Subcutaneous abdominal adipose tissue (tissue), 5 donors: Measurements from ENCODE around the gene SP4.

Source experiments
- H3K27ac ChIP-seq: one replicate; pipeline ENCODE4 v1.7.0; 2013; ENCODE audit warnings: low read depth, mild to moderate bottlenecking, inconsistent platforms, low read length, moderate library complexity
- H3K27me3 ChIP-seq, 5 donors: one replicate each; pipeline ENCODE4 v1.7.0; 2013; ENCODE audit warnings: low read length in 5 of 5, inconsistent platforms in 1 of 5; ENCODE audit not compliant: control insufficient read depth in 5 of 5, insufficient read depth in 4 of 5
- H3K36me3 ChIP-seq, 5 donors: one replicate each; pipeline ENCODE4 v1.7.0; 2013; ENCODE audit warnings: low read length in 5 of 5; ENCODE audit not compliant: control insufficient read depth in 5 of 5, insufficient read depth in 5 of 5
- H3K4me1 ChIP-seq, 5 donors: one replicate each; pipeline ENCODE4 v1.7.0; 2013; ENCODE audit warnings: low read length in 5 of 5, mild to moderate bottlenecking in 3 of 5, moderate library complexity in 1 of 5; ENCODE audit not compliant: control insufficient read depth in 5 of 5, insufficient read depth in 5 of 5
- H3K4me3 ChIP-seq, 5 donors: one replicate each; pipeline ENCODE4 v1.7.0; 2013; ENCODE audit warnings: low read length in 5 of 5, low read depth in 1 of 5
- H3K9ac ChIP-seq, 5 donors: one replicate each; pipeline ENCODE4 v1.7.0; 2013; ENCODE audit warnings: low read length in 5 of 5, mild to moderate bottlenecking in 4 of 5, moderate library complexity in 3 of 5
- H3K9me3 ChIP-seq, 5 donors: one replicate each; pipeline ENCODE4 v1.7.0; 2013; ENCODE audit warnings: low read length in 5 of 5; ENCODE audit not compliant: control insufficient read depth in 5 of 5
- donor health status: healthy.
- donor health status: healthy.
- donor health status: healthy.
- donor health status: healthy.
- donor health status: healthy.

Gene SP4

GRCh38 chr7:21427871-21428658, at the start of gene SP4:
Gene SP4, plus strand, starts transcription at chr7:21428083. Its CDS starts 169 bp downstream, at chr7:21428252.
- Histone ChIP-seq H3K36me3 (peaks cover 0 to 4% (median 0%) of the 10 kb centered on the region in 5 donors), H3K27ac (peak within 1 kb of the TSS; percentile 97), H3K27me3 (no peaks in the 10 kb centered on the region), H3K4me3 (peak within 1 kb of the TSS; percentile 73 to 91 (median 86)), H3K4me1 (peaks cover 3 to 24% (median 15%) of the 10 kb centered on the region in 5 donors), H3K9me3 (no peaks in the 10 kb centered on the region), H3K9ac (peak within 1 kb of the TSS; percentile 63 to 98 (median 77))

DNA sequence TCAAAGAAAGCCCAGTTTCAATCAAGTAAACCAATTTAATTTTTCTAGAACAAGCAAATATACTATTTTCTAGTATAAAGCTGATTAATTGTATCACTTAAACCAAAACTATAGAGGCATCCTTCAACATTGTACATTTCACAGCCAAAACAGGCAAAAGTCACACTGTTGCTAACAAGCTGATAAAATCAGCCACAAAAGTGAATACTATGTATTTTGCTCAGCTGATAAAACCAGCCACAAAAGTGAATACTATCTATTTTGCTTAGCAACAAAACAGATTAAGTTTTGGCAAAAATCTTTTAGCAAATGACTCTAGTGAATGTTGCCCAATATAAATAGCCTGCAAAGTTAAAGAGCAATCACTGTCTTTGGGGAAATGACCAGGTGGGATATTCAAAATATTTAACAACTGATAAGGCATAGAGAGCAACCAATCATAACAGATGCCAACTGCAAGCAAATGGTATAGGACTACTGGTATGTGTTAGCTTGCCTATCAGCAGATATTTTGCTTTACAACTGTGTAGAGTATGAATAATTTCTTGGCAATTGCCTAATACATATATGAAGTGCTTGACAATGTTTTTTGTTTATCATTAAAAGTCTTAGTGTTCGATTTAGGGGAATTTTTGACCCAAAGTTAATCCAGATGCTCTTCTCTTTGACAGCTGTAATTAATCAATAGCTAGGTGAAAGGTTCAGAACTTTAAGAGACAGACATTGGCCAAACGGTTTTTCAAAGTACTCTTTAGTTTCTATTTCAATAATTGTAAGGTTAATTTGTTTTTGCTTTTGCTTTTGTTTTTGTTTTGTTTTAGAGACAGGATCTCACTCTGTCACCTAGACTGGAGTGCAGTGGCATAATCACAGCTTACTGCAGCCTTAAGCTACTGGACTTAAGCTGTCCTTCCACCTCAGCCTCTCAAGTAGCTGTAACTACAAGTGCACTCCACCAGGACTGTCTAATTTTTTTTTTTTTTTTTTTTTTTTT, 44.4 kb upstream of the SP4 start:
- Histone ChIP-seq H3K4me1 (no peaks in the 10 kb centered on the region), H3K9me3 (no peaks in the 10 kb centered on the region), H3K9ac (no peak overlapping the region), H3K36me3 (no peaks in the 10 kb centered on the region), H3K27ac (no peak overlapping the region), H3K27me3 (no peaks in the 10 kb centered on the region), H3K4me3 (no peak overlapping the region)

- H3K27ac ChIP-seq: no peak overlapping the region
- H3K4me3 ChIP-seq: no peak overlapping the region
- no peaks in the 10 kb centered on the region for H3K9me3 ChIP-seq
- H3K27me3 ChIP-seq: no peaks in the 10 kb centered on the region
- H3K36me3 ChIP-seq: no peaks in the 10 kb centered on the region
- no peaks in the 10 kb centered on the region for H3K4me1 ChIP-seq
- no peak overlapping the region for H3K9ac ChIP-seq
These were observed 33.9 kb upstream of the SP4 start for GRCh38 chr7:21393937-21394336.

DNA sequence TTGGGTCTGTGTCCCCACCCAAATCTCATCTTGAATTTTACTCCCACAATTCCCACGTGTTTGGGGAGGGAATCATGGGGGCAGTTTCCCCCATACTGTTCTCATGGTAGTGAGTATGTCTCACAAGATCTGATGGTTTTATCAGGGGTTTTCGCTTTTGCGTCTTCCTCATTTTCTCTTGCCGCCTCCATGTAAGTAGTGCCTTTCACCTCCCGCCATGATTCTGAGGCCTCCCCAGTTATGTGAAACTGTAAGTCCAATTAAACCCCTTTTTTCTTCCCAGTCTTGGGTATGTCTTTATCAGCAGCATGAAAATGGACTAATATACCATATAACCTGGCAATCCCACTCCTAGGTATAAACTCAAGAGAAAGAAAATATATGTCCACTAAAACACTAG, 25.9 kb upstream of the SP4 start:
- Histone ChIP-seq H3K27ac (no peak overlapping the region), H3K27me3 (no peaks in the 10 kb centered on the region), H3K9me3 (no peaks in the 10 kb centered on the region), H3K9ac (no peak overlapping the region), H3K4me3 (no peak overlapping the region), H3K4me1 (no peaks in the 10 kb centered on the region), H3K36me3 (no peaks in the 10 kb centered on the region)

- Histone ChIP-seq H3K27ac (no peak overlapping the region), H3K4me3 (no peak overlapping the region), H3K27me3 (no peaks in the 10 kb centered on the region), H3K9me3 (no peaks in the 10 kb centered on the region), H3K4me1 (no peaks in the 10 kb centered on the region), H3K36me3 (no peaks in the 10 kb centered on the region), H3K9ac (no peak overlapping the region)
These were observed 19.9 kb upstream of the SP4 start for GRCh38 chr7:21407796-21408480.

GRCh38 chr7:21408481-21408820, 19.4 kb upstream of the SP4 start:
- Histone ChIP-seq H3K4me1 (no peaks in the 10 kb centered on the region), H3K36me3 (no peaks in the 10 kb centered on the region), H3K27ac (no peak overlapping the region), H3K27me3 (no peaks in the 10 kb centered on the region), H3K9me3 (no peaks in the 10 kb centered on the region), H3K4me3 (no peak overlapping the region), H3K9ac (no peak overlapping the region)

DNA sequence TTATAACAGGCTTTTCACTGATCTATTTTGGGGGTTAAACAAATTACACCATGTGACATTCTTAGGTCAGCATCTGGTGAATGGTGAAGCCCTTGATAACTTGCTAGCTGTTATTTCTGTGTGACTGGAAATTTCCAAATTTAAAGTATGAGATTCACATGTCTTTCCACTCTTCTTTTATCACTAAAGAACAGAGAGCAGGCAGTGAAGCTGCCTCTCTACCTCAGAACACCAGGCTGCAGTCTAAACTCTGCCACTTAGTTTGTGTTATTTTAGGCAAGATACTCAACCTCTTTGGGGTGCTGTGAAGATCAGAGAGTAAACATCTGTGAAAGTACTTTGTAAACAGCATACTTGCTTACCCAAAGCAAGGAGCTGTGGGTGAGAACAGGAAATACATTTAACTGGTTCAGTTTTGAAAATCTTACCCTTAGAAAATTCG, 15.5 kb upstream of the SP4 start:
- Histone ChIP-seq H3K27me3 (no peaks in the 10 kb centered on the region), H3K4me3 (no peak overlapping the region), H3K9me3 (no peaks in the 10 kb centered on the region), H3K4me1 (no peaks in the 10 kb centered on the region), H3K27ac (no peak overlapping the region), H3K9ac (no peak overlapping the region), H3K36me3 (no peaks in the 10 kb centered on the region)

GRCh38 chr7:21412957-21413356, 14.9 kb upstream of the SP4 start:
- H3K9me3 ChIP-seq: no peaks in the 10 kb centered on the region
- H3K9ac ChIP-seq: no peak overlapping the region
- H3K36me3 ChIP-seq: no peaks in the 10 kb centered on the region
- no peaks in the 10 kb centered on the region for H3K27me3 ChIP-seq
- H3K4me1 ChIP-seq: no peaks in the 10 kb centered on the region
- H3K4me3 ChIP-seq: no peak overlapping the region
- H3K27ac ChIP-seq: no peak overlapping the region

DNA sequence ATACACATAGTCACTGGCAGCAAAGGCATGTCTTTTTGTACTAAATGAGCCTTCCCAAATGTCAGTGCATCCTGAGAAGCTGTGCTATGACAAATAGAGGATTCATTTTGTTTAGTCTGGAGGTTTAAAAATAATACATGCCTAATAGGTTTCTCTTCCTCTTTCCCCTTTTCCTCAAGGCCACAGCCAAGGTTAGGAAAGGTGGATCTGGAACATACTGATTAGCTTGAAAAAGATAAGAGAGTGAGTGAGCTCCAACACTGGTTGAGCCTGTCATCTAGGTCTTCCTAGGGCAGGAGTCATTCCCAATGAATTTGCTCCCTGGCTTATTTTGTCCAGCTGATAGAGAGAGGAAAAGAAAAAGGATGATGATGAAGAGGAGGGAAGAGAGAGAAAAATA, 14.4 kb upstream of the SP4 start:
- Histone ChIP-seq H3K9ac (no peak overlapping the region), H3K4me3 (no peak overlapping the region), H3K9me3 (no peaks in the 10 kb centered on the region), H3K36me3 (no peaks in the 10 kb centered on the region), H3K27me3 (no peaks in the 10 kb centered on the region), H3K27ac (no peak overlapping the region), H3K4me1 (no peaks in the 10 kb centered on the region)
